ENCODE results near the gene TNFRSF1B.

TNFRSF1B gene

DNA sequence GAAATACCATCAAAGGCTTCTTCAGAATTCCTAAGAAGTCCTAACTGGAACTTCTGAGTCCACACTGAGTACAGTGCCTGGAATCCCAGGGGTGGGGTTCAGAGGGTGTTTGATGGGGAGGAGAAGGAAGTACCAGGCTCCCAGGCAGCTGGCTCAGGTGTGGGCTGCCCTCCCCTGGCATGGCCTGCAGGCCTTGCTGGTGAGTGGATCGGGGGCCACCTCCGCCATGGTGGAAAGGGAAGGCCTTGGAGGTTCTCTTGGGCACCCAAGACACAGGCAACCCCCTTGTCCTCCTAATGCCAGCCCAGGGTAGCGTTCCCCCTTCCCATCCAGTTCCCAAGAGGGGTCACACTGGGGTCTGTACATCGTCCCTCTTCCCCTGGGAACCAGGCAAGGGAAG is 26.8 kb upstream of the TNFRSF1B start:
- Histone ChIP-seq H3K9me2 (replicated peaks; ENCODE audit: insufficient read depth, low read length) (no peaks in the 10 kb centered on the region), H3K4me2 (ENCODE audit: low read depth, low read length) (no peak overlapping the region), H2AFZ (ENCODE audit: low read length) (no peak overlapping the region), H3K9ac (ENCODE audit: low read length) (no peak overlapping the region), H3K27me3 (replicated peaks; ENCODE audit: insufficient read depth, low read length) (peaks cover 11% of the 10 kb centered on the region), H3K4me1 (ENCODE audit: low read length) (peaks cover 10% of the 10 kb centered on the region), H3K4me3 (ENCODE audit: low read length) (no peak overlapping the region), H4K20me1 (ENCODE audit: insufficient read depth, low read length) (no peaks in the 10 kb centered on the region), H3K9me3 (replicated peaks; ENCODE audit: insufficient read depth, low read length) (no peaks in the 10 kb centered on the region), H3F3A (ENCODE audit: insufficient read depth, low read length) (no peaks in the 10 kb centered on the region), H3K36me3 (replicated peaks; ENCODE audit: insufficient read depth, low read length) (no peaks in the 10 kb centered on the region), H3K79me2 (ENCODE audit: low read length) (no peaks in the 10 kb centered on the region), H3K27ac (ENCODE audit: low read length) (no peak overlapping the region)
- TF ChIP-seq EZH2 (optimal IDR thresholded peaks at IDR 0.05; ENCODE audit: low read depth, low read length) (no peak), EZH2phosphoT487 (IDR thresholded peaks at IDR 0.05; ENCODE audit: low read length) (no peak)
- TF ChIP-seq, protein P1, sequence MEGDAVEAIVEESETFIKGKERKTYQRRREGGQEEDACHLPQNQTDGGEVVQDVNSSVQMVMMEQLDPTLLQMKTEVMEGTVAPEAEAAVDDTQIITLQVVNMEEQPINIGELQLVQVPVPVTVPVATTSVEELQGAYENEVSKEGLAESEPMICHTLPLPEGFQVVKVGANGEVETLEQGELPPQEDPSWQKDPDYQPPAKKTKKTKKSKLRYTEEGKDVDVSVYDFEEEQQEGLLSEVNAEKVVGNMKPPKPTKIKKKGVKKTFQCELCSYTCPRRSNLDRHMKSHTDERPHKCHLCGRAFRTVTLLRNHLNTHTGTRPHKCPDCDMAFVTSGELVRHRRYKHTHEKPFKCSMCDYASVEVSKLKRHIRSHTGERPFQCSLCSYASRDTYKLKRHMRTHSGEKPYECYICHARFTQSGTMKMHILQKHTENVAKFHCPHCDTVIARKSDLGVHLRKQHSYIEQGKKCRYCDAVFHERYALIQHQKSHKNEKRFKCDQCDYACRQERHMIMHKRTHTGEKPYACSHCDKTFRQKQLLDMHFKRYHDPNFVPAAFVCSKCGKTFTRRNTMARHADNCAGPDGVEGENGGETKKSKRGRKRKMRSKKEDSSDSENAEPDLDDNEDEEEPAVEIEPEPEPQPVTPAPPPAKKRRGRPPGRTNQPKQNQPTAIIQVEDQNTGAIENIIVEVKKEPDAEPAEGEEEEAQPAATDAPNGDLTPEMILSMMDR (IDR thresholded peaks at IDR 0.05; ENCODE audit: low read length): no peak
- no peak for DNase-seq

DNA sequence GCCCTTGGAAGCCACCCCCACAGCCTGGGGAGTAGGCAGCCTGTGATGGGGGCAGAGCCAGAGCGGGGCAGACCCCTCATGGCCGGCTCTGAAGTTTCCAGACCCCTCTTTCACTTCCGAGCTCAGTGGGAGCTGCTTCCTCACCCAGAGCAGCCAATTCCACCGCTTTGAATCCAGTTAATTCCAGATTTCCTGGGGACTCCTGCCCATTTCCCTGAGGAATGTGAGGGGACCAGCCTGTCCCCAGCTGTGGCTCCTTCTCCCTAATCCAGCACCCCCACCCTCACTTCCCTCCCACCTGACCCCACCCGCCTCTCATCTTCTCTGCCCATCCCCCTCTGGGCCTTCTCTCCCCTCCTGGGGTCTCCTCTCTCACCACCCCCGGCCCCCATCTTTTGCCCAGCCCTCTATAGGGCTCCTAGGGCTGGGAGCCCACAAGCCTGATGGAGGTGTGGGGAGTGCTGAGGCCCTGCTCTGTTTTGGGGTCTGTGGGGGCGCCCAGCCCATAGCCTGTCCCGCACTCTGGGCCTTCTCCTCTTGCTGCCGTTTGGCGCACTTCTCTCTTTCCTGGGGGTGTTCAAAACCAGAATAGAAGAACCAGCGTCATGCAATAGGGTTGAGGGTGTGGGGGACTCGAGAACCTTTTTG is 26.2 kb upstream of the TNFRSF1B start:
- H3K27ac ChIP-seq (ENCODE audit: low read length): no peak overlapping the region
- no peaks in the 10 kb centered on the region for H3F3A ChIP-seq (ENCODE audit: insufficient read depth, low read length)
- no peaks in the 10 kb centered on the region for H3K36me3 ChIP-seq (replicated peaks; ENCODE audit: insufficient read depth, low read length)
- DNase-seq: no peak
- H3K4me2 ChIP-seq (ENCODE audit: low read depth, low read length): no peak overlapping the region
- no peaks in the 10 kb centered on the region for H4K20me1 ChIP-seq (ENCODE audit: insufficient read depth, low read length)
- no peaks in the 10 kb centered on the region for H3K9me3 ChIP-seq (replicated peaks; ENCODE audit: insufficient read depth, low read length)
- H3K27me3 ChIP-seq (replicated peaks; ENCODE audit: insufficient read depth, low read length): peaks cover 16% of the 10 kb centered on the region
- no peak overlapping the region for H2AFZ ChIP-seq (ENCODE audit: low read length)
- no peak for TF ChIP-seq EZH2phosphoT487 (IDR thresholded peaks at IDR 0.05; ENCODE audit: low read length)
- TF ChIP-seq EZH2 (optimal IDR thresholded peaks at IDR 0.05; ENCODE audit: low read depth, low read length): no peak
- TF ChIP-seq, protein P1 (IDR thresholded peaks at IDR 0.05; ENCODE audit: low read length): no peak
- H3K9ac ChIP-seq (ENCODE audit: low read length): no peak overlapping the region
- no peaks in the 10 kb centered on the region for H3K9me2 ChIP-seq (replicated peaks; ENCODE audit: insufficient read depth, low read length)
- H3K79me2 ChIP-seq (ENCODE audit: low read length): no peaks in the 10 kb centered on the region
- H3K4me3 ChIP-seq (ENCODE audit: low read length): no peak overlapping the region
- peaks cover 10% of the 10 kb centered on the region for H3K4me1 ChIP-seq (ENCODE audit: low read length)

DNA sequence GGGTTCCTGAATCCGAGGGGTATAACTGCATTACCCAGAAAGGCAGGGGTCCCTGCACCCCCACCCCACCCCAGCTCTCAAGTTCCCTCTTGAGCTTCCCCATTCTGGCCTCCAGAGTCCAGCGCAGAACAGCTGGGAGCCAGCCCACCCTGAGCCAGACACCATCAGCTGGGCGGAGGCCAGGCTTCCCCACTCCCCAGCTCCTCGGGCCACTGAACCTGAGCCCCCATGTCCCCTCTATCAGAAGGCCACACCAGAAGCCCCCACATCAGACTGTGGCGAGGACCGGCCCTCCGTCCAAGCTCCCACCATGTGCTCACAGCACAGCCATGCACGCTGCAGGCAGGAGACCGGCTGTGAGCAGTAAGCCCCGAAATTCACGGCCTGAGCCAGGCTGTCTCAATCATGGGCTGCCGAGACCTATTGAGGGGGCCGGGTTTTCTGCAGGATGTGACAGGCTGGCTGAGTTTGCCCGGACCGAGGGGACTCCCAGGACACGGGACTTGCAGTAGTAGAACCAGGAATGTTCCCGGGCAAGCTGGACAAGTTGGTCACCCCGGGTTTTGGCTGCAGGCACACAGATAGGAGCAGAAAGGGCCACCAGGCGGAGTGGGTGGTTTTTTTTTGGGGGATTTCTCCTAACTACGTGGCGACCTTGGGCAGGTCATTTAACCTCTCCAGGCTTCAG is 25.5 kb upstream of the TNFRSF1B start:
- no peak for DNase-seq
- H3F3A ChIP-seq (ENCODE audit: insufficient read depth, low read length): no peaks in the 10 kb centered on the region
- H3K9ac ChIP-seq (ENCODE audit: low read length): no peak overlapping the region
- no peak overlapping the region for H3K4me3 ChIP-seq (ENCODE audit: low read length)
- no peaks in the 10 kb centered on the region for H4K20me1 ChIP-seq (ENCODE audit: insufficient read depth, low read length)
- H3K9me3 ChIP-seq (replicated peaks; ENCODE audit: insufficient read depth, low read length): no peaks in the 10 kb centered on the region
- H3K79me2 ChIP-seq (ENCODE audit: low read length): no peaks in the 10 kb centered on the region
- no peaks in the 10 kb centered on the region for H3K36me3 ChIP-seq (replicated peaks; ENCODE audit: insufficient read depth, low read length)
- no peak overlapping the region for H3K4me2 ChIP-seq (ENCODE audit: low read depth, low read length)
- H3K27ac ChIP-seq (ENCODE audit: low read length): no peak overlapping the region
- H3K9me2 ChIP-seq (replicated peaks; ENCODE audit: insufficient read depth, low read length): no peaks in the 10 kb centered on the region
- TF ChIP-seq EZH2phosphoT487 (IDR thresholded peaks at IDR 0.05; ENCODE audit: low read length) (no peak), EZH2 (optimal IDR thresholded peaks at IDR 0.05; ENCODE audit: low read depth, low read length) (no peak)
- TF ChIP-seq, protein P1 (IDR thresholded peaks at IDR 0.05; ENCODE audit: low read length): no peak
- H2AFZ ChIP-seq (ENCODE audit: low read length): no peak overlapping the region
- peaks cover 10% of the 10 kb centered on the region for H3K4me1 ChIP-seq (ENCODE audit: low read length)
- peaks cover 16% of the 10 kb centered on the region for H3K27me3 ChIP-seq (replicated peaks; ENCODE audit: insufficient read depth, low read length)
